Activated CD8-positive, alpha-beta T cell treated with anti-CD3 and anti-CD28 coated beads for 36 hours (primary cell): ENCODE results near the gene TNS4. TPM values are rescaled to one million over a fixed set of nuclear protein-coding genes. Genes with fewer than 3 reads are reported as not detected.

Source experiments
- ATAC-seq: fragments of 200-7000 bp; cut with Tn5 transposase; one replicate; pipeline ENCODE4 v1.10.0; 2021; ENCODE audit warnings: mild to moderate bottlenecking, moderate library complexity
- CTCF ChIA-PET: fragments of 350-600 bp; sonication (Branson Sonifier 250); formaldehyde crosslinking; loops from one replicate; lab custom pipeline; 2021; ENCODE audit warnings: antibody characterized with exemption; lab: Charles Lee
- POLR2A ChIA-PET: fragments of 350-600 bp; sonication (Branson Sonifier 250); formaldehyde crosslinking; loops from one replicate; lab custom pipeline; 2021; ENCODE audit warnings: antibody characterized with exemption; lab: Charles Lee
- DNase-seq: peaks from one replicate; pipeline ENCODE4 v3.0.0-alpha.2; 2020
- H3K27ac Mint-ChIP-seq: one replicate; pipeline ENCODE4 v1.8.0; 2021; ENCODE audit warnings: mild to moderate bottlenecking, mixed read lengths
- H3K27me3 Mint-ChIP-seq: one replicate; pipeline ENCODE4 v1.8.0; 2021; ENCODE audit warnings: mixed read lengths
- H3K36me3 Mint-ChIP-seq: one replicate; pipeline ENCODE4 v1.8.0; 2021; ENCODE audit warnings: low read depth, mixed read lengths
- H3K4me1 Mint-ChIP-seq: one replicate; pipeline ENCODE4 v1.8.0; 2021; ENCODE audit warnings: low read depth, mixed read lengths
- H3K4me3 Mint-ChIP-seq: one replicate; pipeline ENCODE4 v1.8.0; 2021; ENCODE audit warnings: mild to moderate bottlenecking, moderate library complexity, mixed read lengths
- H3K9me3 Mint-ChIP-seq: one replicate; pipeline ENCODE4 v1.8.0; 2021; ENCODE audit warnings: mixed read lengths
- CTCF ChIP-seq: fragments of 200-600 bp; IDR thresholded peaks from one replicate; pipeline ENCODE4 v1.8.0; 2022; ENCODE audit warnings: antibody characterized with exemption, mild to moderate bottlenecking
- intact Hi-C: fragments of 100-400 bp; cut with micrococcal nuclease; formaldehyde crosslinking; loops from one replicate; pipeline ENCODE4 v1.10.0; 2022
- total RNA-seq, 2 experiments: library from RNA; stranded (reverse); gene quantifications; one replicate each; pipeline ENCODE4 v1.2.3, GENCODE V29; 2021

The TNS4 gene
- total RNA-seq, 2 experiments from 2014 or later = 5.8 to 6.3 TPM

GRCh38 chr17:40518401-40519088 is 17.1 kb upstream of the TNS4 start:
- H3K27me3 Mint-ChIP-seq = peaks cover 4% of the 10 kb centered on the region
- ATAC-seq = no peak
- peak overlapping the region; percentile 17 for H3K27ac Mint-ChIP-seq
- ChIA-PET CTCF (interaction anchor here (1.1 to 2.7 kb wide), 5 partner anchors 9 to 160 kb away, joined by 3 to 21 read pairs (median 4); no protein-coding TSS in a partner anchor), POLR2A (interaction anchor here (1.1 to 2.2 kb wide), 2 partner anchors 13 to 42 kb away, joined by 3 to 13 read pairs; no protein-coding TSS in a partner anchor)
- peaks cover 14% of the 10 kb centered on the region for H3K36me3 Mint-ChIP-seq
- peaks cover 67% of the 10 kb centered on the region for H3K4me1 Mint-ChIP-seq
- no peak for DNase-seq
- peaks cover 4% of the 10 kb centered on the region for H3K9me3 Mint-ChIP-seq
- H3K4me3 Mint-ChIP-seq = peak overlapping the region; percentile 49
- no peak for TF ChIP-seq CTCF
- intact Hi-C loops = loop anchor here (5.0 kb wide), 1 partner anchor 36 kb away; no protein-coding TSS in a partner anchor

DNA sequence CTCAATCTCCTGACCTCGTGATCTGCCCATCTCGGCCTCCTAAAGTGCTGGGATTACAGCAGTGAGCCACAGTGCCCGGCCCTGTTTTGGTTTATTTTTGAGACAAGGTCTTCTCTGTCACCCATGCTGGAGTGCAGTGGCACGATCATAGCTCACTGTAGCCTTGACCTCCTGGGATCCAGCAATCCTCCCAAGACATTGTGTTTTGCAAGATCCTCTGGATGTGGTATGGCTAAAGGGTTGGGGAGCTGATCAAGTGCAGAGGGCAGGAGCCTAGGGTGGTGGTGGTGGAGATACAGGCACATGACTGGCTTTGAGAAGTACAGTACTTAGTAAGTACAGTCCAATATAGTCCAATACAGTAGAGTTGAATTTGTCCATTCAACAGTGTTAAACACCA is 16.6 kb upstream of the TNS4 start:
- ATAC-seq = no peak
- peak overlapping the region; percentile 49 for H3K4me3 Mint-ChIP-seq
- peaks cover 10% of the 10 kb centered on the region for H3K36me3 Mint-ChIP-seq
- no peak for DNase-seq
- peaks cover 67% of the 10 kb centered on the region for H3K4me1 Mint-ChIP-seq
- peaks cover 4% of the 10 kb centered on the region for H3K27me3 Mint-ChIP-seq
- TF ChIP-seq CTCF = no peak
- intact Hi-C loops = loop anchor here (5.0 kb wide), 1 partner anchor 36 kb away; no protein-coding TSS in a partner anchor
- no peaks in the 10 kb centered on the region for H3K9me3 Mint-ChIP-seq
- ChIA-PET POLR2A (interaction anchor here (1.8 to 2.2 kb wide), 2 partner anchors 14 to 35 kb away, joined by 6 to 13 read pairs; no protein-coding TSS in a partner anchor), CTCF (interaction anchor here (1.1 to 2.7 kb wide), 5 partner anchors 10 to 160 kb away, joined by 3 to 21 read pairs (median 6); no protein-coding TSS in a partner anchor)
- H3K27ac Mint-ChIP-seq = peak overlapping the region; percentile 17

DNA sequence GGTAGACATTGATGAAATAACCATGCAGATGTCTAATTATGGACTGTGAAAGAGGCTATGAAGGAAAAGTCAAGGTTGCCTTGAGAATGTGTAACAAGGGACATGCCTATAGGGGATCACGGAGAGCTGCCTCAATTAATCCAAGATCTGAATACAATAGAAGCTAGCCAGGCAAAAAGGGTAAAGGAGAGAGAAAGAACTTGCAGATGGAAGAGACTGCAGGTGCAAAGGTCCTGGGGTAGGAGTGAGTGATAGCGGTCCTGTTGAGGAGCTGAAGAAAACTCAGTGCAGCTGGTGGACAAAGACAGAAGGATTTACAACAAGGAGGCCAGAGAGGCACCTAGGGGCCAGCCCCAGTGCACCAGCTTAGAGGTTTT is 15.9 kb upstream of the TNS4 start:
- DNase-seq (no peak), ATAC-seq (no peak)
- ChIA-PET POLR2A (interaction anchor here (1.8 to 2.2 kb wide), 2 partner anchors 15 to 36 kb away, joined by 6 to 13 read pairs; no protein-coding TSS in a partner anchor), CTCF (interaction anchor here (1.1 to 2.7 kb wide), 5 partner anchors 11 to 101 kb away, joined by 3 to 21 read pairs (median 7); no protein-coding TSS in a partner anchor)
- Mint-ChIP-seq H3K27ac (peak overlapping the region; percentile 89), H3K4me3 (peak overlapping the region; percentile 66), H3K9me3 (no peaks in the 10 kb centered on the region), H3K27me3 (peaks cover 4% of the 10 kb centered on the region), H3K36me3 (peaks cover 10% of the 10 kb centered on the region), H3K4me1 (peaks cover 65% of the 10 kb centered on the region)
- intact Hi-C loops = loop anchor here (5.0 kb wide), 1 partner anchor 35 kb away; no protein-coding TSS in a partner anchor
- no peak for TF ChIP-seq CTCF

DNA sequence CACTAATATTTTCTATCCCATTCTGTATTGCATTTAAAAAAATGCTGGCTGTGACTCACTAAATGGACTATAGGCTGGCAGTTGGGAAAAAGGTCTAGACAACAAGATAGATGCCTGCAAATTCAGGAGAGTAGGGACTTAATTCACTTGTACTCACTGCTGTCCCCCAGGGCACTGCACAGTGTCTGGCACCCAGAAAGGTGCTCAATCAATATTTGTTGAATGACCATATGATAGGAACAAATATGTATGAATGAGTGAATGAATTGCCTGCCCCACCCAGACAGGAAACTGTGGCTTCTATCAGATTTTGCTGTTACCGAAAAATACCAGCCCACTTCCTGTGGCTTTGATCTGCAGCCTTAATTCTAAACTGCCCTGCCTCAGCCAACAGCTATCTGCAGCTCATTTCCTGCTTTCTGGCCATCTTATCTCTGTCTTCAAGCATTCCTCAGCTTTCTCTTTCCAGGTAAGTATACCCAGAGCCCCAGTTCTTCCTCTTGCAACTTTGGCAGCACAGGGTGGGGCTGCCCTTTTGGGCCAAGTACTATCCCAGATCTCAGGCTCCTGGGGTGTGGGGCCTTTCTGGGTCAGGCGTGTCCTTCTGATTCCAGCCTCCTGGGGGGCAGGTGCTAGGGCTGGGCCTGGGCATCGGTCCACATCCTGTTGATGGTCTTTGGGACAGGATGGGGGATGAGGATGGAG is 15.3 kb upstream of the TNS4 start:
- peak overlapping the region; percentile 89 for H3K27ac Mint-ChIP-seq
- ATAC-seq (peak; percentile 81), DNase-seq (peak; percentile 87)
- intact Hi-C loops = loop anchor here (5.0 kb wide), 1 partner anchor 34 kb away; no protein-coding TSS in a partner anchor
- peaks cover 4% of the 10 kb centered on the region for H3K27me3 Mint-ChIP-seq
- H3K36me3 Mint-ChIP-seq = peaks cover 8% of the 10 kb centered on the region
- H3K9me3 Mint-ChIP-seq = no peaks in the 10 kb centered on the region
- ChIA-PET POLR2A (interaction anchor here (1.8 to 2.2 kb wide), 2 partner anchors 15 to 36 kb away, joined by 6 to 13 read pairs; no protein-coding TSS in a partner anchor), CTCF (interaction anchor here (0.7 to 2.7 kb wide), 5 partner anchors 11 to 44 kb away, joined by 3 to 21 read pairs (median 7); no protein-coding TSS in a partner anchor)
- TF ChIP-seq CTCF = no peak
- H3K4me1 Mint-ChIP-seq = peaks cover 60% of the 10 kb centered on the region
- peak overlapping the region; percentile 66 for H3K4me3 Mint-ChIP-seq
